Activated CD8-positive, alpha-beta memory T cell treated with anti-CD3 and anti-CD28 coated beads, Interleukin-2, amount 50 U/mL, for 24 hours (primary cell): ENCODE results near the gene EN2.

ENCODE experiments used
- DNase-seq: peaks from one replicate; pipeline ENCODE4 v3.0.0-alpha.2; 2020; ENCODE audit errors: extremely low read depth

Gene EN2

DNA sequence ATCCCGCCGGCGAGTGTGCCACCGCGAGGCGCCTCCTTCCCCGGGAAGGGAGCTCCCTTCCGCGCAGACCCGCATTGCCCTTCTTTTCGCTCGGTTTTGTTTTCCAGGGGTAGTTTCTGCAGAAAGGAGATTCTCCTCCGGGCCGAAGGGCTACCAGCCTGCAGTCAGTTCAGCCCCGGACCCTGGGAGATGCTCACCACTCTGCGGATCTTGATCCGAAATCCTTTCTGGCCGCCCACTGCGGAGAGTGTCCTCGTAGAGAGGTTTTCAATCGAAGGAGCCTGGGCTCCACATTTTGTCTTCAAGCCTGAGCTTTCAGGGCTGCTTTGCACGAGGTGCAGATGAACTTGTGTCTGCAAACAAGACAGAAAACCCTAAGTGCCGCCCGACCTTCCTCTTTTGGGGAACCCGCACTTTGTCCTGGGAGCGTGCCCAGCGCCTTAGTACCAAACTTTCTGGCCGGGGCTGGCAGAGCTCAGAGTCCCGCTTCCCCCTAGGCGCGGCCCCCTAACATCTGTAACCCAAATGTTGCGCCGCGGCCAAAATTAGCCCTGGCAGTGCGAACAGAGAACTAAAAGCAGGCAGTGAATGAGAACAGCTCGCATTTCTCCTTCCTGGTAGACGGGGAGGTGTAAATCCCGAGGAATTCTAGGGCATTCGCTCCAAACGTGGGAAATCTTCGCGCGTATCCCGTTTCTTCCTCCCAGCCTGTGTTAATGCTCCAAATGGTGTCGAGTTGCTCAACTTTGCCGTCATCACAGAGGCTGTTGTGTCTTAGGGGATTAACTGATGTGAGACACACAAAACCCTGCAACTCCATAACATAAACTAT, 6.7 kb upstream of the EN2 start:
- DNase-seq, result no peak

DNA sequence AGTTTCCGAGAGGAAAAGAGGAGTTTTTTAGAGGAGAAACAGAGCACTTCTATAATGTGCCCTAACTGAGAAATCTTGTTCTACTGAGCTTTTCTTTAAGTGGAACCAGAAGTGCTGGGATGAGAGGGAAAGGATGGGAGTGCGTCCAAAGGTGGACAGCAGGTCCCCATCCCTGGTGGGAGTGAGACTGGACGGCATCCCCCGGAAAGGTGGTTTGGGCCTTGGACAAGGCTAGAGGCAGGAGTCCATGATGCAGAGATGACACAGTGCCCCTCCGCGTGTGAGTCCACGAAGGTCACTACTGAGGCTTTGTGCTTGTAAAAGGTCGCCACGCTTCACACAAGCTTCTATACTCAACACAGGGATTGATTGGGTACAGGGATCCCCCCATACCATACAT, 6.1 kb upstream of the EN2 start:
- DNase-seq, result no peak

DNA sequence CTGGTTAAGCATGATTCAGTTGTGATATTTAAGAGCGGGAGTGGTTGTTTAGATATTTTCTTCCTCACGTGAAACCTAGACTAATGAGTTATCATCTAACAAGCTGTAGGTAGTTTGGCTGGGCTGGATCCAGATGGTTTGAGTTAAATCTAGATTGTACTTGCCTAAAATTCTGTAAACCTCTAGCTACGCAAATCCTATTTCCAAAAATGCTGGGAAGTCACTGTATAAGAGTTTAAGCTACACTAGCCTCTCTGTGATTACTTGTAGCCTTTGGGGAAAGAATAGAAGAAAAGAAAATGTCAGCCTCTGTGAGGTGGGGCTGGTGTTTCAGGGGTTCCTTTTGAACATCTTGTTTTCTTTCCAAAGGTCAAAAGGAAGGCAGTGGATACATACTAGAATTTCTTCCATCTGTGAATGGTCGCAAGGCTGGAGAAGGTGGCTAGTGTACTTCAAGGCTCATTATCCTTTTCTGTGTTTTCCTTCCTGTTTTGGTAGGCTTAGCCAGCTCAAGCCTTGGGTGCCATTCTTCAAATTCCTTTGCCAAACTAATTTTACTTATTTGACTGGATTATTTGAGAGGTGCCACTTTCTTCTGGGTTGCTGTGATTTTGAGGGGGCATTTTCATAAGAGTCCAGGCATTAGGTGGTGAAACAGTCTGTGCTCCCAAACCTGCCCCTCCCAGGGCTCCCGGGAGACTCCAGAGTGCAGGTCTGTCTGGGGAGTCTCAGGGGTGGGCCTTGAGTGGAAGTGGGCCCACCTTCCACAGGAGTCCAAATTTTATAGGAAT, 5.2 kb upstream of the EN2 start:
- DNase-seq, result no peak

DNA sequence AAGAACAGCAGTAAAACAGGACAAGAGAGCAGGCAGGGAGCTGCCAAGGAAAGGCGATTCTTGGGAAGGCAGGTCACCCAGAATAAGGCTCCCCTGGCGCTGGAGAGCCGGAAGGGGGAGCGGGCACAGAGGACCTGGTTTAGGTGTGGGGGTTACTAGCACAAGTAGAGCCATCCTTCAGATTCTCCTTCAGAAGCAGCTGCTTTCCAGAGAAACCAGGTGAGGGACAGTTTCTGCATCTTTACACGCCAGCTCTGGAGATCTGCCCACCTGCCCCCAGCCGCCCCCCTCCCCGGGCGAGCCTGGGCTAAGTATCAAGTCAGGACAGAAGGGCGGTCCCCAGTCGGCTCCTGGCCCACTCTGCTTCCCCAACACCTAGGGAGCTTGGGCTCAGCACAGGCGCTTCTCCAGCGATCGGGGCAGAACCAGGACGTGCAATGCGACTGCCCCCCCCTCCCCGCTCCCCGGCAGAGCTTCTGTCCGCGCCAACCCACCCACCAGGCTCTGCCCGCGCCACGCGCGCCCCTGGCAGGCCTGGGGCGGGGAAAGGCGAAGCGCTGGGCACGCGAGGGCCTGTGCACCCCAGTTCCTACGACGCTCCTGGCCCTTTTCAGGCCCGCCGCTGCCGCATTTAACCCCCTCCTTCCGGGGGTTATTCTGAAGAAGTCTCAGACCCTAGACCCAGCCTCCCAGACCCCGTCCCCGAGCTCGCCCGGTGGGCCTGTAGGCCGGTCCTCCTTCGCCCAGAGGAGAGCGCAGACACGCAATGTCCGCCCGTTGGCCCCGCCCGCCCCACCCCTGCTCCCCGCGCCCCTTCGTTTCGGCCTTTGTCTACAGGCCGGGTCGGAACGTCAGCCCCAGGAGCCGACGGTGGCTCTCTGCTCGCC, 4.4 kb upstream of the EN2 start:
- DNase-seq, result no peak

DNA sequence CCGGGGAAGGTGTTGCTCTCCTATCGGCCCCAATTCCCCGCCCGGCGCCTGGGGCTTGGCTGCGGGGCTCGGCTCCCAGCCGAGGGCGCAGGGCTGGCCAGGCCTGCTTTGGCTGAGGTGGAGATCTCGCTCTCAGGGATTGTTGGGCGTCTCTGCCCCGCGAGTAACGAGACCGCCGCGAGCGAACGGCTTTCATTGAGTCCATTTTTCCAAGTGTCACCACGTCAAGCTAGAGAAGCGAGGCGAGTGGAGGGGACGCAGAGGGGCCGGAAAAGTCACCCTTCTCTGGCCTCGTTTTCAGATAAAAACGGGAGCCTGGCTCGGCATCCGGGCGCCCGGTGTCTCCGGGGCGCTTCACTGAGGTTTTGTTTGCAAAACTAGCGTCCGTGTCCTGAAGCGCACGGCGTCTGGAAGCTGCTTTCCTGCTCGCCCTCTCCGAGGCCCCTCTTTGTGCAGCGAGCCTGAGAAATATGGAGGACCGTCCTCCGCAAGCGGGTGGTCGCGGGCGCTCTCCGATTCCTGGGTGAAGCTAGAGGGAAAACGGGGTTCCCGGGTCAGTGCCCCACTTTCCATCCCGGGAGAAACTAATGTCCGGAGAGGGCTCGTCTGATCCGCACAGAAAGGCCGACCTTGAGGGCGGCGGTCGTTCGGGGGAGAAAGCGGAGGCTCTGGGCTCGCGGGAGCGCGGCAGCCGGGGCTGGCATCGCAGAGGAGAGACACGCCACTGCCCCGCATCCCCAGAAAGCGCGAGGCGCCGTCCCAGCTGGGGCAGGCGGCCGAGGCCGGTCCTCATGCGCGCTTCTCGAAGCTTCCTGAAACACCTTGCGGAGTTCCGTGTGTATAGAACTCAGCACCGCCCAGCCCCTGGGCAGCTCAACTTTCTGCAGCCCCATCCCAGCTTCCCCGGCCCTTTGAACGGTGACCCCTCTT, 3.5 kb upstream of the EN2 start:
- DNase-seq, result no peak

DNA sequence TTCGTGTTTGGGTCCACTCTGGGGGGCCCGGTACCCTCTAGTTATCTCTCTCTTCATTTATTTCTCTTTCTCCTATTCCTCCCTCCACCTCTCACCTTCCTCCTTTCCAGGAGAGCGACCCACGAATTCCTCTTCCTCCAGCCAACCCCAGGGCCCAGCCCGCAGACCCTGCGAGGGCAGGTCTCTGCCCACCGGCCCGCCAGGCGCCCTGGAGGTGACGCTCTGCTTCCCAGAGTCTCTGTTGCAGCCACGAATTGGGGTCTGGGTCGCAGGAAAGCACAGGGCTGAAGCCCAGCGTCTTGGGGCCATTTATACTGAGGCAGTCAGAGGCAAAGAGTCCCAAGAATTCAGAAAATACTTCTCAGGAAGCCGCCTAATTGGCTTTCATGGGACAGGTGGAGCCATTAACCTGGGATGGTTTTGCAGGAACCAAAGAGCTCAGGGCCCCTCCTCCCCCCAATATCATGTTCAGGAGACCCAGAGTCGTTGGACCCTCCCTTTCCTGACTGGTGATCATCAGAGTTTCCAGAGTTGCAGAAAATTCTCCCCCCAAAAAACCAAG, 2.7 kb upstream of the EN2 start:
- no peak for DNase-seq

DNA sequence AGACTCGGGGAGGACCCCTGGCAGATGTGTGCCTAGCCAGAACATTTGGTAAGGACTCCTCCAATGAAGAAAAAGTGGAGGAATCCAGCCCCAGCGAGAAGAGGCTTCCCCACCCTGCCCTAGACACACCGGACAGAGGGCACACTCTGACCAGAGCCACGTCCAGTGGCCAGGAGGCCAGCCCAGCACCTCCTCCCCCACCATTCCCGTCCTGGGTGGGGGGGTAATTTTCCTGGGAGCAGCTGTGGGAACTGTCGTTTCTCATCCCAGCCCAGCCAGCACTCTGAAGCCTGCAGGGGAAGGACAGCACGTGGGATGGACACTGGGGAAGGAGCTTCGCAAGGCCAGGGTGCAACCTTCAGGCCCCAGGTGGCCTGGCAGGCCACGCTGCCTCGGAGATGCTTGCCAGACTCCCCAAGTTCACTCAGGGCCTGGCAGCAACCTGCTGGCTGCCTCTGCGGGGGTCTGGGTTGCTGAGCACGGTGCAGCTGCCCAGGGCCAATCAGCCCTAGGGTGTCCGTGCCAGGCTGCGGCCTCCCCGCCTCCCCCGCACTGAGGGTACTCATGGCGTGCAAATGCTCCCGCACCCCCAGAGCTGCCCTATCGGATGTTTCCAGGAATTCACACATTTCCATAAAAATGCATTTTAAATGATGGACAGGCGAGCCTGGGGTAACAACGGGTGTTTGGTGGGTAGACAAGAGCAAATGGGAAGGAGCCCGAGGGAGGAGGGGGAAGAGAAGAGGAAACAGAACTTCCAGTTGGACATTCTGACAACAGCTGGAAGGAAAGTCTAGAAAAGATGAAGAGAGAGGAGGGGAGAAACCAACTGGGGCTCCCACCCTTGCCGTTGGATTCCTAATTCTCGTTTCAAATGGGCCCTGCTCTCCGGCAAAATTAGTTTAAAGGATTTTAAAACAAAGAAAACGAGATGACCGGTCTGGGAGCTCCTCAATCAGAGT, 1.9 kb upstream of the EN2 start:
- DNase-seq, result no peak

DNA sequence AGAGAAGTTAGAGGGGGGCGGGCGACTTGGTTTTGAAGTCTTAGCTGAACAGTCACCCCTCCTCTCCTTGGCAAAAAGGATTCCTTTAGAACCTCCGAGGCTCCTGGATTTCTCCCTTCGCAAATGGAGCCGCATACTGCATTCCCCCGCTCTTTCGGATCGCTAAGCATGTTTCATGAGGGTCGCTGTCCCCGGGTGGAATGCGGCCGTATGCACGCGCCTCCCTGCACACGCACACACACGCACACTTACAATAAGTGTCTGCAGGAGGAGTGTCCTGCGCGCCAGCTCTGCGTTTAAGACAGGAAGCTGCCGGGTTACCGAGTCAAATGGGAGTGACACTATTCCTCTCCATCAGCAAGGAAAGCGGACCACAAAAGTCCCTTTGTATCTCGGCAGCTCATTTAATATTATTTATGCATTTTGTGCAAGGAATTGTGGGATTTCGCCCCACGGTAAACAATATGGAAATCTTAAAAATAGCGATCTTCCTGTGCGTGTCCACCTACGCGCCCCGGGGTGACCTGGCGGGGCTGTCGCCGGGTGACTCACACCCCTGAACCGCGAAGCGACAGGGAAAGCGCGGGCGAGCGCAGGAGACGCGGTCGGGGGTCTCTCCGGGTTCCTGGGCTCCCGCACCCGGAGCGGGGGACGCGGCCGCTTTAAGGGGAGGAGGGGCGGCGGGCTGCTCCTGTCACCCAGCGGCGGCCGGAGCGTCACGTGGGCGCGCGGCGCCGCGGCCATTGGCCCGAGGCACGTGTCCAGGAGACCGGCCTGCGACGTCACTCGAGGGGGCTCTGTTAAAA, 988 bp upstream of the EN2 start:
- DNase-seq, result no peak

DNA sequence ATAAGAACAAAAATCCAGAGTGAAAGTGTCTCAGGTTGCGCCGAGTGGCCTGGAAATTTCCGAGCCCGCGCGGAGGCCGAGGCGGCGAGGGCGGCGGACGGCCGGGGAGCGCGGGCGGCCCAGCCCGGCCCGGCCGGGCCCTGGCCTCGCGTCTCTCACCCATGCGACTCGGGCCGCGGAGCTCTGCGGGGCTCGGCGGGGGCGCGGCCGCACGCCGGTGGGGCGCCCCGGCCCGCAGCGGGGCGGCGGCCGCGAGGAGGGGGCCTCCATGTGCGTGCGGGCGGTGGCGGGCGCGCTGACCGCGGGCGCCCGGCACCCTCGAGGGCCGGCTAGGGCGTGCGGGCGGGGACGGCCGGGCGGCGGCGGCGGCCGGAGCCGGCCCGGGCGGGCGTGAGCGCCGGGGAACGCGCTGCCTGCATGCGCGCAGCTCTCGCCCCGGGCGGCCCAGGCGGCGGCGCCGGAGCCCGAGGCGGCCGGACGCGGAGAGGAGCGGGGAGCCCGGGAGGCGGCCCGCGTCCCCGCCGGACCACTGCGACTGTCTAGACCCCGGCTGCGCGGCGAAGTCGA, 302 bp upstream of the EN2 start:
- no peak for DNase-seq

DNA sequence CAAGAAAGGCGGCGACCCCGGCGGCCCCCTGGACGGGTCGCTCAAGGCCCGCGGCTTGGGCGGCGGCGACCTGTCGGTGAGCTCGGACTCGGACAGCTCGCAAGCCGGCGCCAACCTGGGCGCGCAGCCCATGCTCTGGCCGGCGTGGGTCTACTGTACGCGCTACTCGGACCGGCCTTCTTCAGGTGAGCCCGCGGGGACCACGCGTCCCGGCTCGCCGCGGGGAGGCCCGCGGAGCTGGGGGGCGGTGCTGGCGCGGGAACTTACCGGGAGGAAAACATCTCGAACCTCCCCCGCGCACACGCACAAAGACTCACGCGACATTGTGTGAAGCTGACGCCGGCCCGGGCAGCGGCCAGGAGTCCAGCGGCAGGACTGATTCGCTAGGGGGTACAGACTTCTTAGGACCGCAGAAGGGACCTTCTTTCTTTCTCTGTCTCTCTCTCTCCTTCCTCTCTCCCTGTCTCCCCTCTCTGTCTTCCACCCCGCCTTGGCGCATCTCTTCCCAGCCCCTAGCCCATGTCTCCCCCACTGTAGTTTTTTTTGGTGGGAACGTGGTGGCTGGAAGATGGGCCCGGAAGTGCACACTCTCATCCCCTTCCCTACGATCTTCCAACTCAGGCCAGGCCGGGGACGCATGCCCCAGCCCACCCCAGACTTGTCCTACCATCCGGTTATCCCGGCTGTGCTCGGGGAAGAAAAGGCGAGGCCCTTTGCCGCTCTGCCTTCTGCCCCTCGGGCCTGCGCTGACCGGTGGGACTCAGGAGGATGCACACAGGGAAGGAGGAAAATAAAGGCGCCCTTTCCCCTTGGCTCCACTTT, 1.2 kb downstream of the EN2 start:
- no peak for DNase-seq

DNA sequence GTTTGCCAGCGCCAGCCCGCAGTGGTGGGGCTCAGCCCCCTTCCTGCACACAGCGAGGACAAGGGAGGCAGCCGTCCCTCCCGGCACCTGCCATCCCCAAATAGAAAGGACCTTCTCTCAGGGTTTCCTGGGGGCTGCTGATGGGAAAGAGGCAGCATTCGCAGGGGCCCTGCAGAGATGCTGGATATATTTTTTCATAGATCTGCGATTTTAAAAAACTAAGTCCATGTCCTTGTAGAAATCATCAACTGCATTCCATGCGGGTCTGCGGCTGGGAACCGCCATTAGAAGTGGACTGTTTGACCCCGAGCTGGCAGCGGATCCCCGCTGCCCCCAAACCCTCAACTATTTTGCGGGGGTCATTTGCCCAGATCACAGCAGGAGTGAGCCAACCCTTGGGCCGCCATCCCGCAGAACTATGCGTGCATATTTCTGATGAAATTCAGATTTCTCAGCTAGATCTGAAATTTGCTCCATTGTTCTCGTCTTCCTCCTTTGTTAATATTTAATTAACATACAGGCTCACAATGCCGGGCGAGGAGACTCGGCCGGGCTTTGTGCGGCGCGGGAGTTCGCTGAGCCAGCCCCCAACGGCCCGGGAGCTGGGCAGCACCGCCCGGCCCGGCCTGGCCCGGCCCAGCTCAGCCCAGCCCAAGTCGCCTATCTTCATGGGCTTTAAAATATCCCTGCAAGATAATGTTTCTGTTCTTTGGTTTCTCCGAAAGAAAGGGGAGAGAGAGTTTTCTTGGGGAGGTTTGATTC, 2.0 kb downstream of the EN2 start:
- no peak for DNase-seq

DNA sequence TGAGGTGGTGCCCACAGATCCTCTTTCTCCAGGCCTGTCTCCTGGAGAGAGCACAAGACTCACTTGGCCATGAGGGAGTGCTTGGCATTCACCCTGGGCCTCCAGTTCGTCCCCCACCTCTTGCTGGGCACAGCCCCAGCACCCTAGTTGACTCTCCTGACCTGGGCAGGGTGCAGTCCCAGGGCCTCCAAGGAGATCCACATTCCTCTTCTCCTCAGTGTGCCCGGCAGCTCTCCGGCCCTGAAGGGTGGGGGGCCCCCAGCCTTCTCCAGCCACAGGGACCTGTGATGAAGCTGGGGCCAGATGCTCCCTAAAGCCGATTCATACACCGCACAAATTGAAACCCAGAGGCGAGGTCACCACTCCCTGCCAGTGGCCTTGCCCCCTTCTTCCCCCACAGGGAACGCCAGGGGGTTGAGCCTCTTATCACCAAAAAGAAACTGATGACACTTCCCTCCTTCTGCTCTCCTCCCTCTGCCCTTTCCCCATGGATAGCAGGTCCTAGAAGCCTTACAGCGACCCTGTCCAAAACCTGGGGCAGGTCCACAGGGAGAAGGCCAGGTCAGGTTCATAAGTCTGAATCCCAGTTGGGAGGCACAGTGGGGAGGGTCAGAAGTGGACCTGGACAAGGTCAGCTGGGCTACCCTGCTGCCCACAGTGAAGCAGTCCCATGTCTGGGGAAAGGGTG, 3.1 kb downstream of the EN2 start:
- no peak for DNase-seq

DNA sequence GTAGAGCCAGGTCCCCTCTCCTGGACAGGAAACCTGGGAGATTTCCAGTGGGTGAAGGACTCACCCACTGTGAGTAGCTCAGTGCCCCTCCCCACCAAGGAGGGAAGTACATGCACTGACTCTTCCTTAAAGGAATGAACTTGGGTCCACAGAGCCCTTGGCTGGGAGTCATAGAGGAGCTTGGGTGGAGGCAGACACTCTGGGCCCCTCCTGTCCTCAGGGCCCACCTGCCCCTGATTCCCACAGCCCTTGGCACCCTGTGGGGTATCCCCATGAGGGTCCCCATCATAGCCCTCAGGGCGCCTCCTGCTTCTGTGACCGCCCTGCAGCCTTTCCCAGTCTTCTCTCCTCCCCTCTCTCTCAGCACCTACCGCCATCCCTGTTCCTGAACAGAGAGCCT, 3.7 kb downstream of the EN2 start:
- no peak for DNase-seq

DNA sequence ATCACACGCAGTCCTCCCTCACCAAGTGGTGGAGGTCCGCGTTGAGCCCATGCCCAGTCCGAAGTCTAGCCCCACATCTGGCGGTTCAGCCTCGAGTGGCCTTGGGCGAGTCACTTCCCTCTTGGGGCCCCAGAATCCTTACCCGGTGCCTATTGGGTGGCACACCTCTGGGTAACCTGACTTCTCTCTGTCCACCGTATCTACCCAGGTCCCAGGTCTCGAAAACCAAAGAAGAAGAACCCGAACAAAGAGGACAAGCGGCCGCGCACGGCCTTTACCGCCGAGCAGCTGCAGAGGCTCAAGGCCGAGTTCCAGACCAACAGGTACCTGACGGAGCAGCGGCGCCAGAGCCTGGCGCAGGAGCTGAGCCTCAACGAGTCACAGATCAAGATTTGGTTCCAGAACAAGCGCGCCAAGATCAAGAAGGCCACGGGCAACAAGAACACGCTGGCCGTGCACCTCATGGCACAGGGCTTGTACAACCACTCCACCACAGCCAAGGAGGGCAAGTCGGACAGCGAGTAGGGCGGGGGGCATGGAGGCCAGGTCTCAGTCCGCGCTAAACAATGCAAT, 4.3 kb downstream of the EN2 start:
- DNase-seq, result no peak

DNA sequence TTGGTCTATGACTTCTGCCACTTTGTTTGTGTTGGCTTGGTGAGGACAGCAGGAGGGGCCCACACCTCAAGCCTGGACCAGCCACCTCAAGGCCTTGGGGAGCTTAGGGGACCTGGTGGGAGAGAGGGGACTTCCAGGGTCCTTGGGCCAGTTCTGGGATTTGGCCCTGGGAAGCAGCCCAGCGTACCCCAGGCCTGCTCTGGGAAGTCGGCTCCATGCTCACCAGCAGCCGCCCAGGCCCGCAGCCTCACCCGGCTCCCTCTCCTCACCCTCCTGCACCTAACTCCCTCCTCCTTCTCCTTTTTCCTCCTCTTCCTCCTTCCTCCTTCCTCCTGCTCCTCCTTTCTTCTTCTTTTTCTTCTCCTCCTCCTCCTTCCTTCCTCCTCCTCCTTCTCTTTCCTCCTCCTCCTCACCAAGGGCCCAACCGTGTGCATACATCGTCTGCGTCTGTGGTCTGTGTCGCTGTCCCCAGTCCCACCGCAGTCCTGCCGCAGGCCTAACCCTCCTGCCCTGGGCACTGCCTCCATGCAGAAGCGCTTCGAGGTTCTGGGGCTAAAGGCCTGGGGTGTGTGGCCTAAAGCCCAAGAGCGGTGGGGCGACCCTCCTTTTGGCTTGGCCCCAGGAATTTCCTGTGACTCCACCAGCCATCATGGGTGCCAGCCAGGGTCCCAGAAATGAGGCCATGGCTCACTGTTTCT, 5.3 kb downstream of the EN2 start:
- no peak for DNase-seq
